Measurements from ENCODE around the gene CBX5.

DNA sequence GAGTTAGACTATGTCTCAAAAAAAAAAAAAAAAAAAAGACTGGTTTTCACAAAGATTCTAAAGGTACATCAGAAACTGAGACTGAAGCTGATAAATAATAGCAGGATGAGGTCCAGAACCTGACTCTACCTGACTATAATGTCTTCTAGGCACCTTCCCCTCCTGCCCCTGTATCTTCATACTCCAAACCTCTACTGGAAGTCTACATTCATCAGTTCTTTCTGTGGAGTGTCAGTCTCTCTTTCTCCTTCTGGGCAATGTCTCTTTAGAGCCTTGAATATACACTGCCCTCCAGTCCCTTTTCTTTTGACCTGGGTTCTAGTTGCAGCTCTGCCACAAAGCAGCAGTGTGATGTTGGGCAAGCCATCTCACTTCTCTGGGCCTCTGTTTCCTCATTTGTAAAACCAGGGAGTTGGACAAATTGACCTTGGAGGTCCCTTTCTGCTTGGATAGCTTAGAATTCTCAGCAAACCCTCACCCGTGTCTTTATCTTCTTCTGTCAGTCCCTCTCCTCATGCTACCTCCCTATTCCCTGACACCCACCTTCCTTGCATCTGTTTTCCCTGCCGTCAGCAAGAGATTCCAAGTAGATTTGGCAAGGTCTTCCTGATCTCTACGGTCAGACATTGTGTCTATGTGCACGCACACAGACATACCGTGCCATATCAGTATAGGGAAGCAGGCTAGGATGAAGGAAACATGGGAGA is 16.6 kb upstream of the CBX5 start:
- TF ChIP-seq, protein P1, sequence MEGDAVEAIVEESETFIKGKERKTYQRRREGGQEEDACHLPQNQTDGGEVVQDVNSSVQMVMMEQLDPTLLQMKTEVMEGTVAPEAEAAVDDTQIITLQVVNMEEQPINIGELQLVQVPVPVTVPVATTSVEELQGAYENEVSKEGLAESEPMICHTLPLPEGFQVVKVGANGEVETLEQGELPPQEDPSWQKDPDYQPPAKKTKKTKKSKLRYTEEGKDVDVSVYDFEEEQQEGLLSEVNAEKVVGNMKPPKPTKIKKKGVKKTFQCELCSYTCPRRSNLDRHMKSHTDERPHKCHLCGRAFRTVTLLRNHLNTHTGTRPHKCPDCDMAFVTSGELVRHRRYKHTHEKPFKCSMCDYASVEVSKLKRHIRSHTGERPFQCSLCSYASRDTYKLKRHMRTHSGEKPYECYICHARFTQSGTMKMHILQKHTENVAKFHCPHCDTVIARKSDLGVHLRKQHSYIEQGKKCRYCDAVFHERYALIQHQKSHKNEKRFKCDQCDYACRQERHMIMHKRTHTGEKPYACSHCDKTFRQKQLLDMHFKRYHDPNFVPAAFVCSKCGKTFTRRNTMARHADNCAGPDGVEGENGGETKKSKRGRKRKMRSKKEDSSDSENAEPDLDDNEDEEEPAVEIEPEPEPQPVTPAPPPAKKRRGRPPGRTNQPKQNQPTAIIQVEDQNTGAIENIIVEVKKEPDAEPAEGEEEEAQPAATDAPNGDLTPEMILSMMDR (IDR thresholded peaks at IDR 0.05), result no peak
- no peak for TF ChIP-seq POLR2A (IDR thresholded peaks at IDR 0.05)

Data from ovary (tissue), 3 donors.